GM19099 (cell line): ENCODE measurements around the gene MAST3.

Experiments used
- POLR2A ChIP-seq: IDR thresholded peaks from 3 replicates; pipeline ENCODE4 v1.6.1; 2011; ENCODE audit warnings: low read depth; ENCODE audit not compliant: insufficient read length; ENCODE audit errors: extremely low read depth

MAST3 gene

DNA sequence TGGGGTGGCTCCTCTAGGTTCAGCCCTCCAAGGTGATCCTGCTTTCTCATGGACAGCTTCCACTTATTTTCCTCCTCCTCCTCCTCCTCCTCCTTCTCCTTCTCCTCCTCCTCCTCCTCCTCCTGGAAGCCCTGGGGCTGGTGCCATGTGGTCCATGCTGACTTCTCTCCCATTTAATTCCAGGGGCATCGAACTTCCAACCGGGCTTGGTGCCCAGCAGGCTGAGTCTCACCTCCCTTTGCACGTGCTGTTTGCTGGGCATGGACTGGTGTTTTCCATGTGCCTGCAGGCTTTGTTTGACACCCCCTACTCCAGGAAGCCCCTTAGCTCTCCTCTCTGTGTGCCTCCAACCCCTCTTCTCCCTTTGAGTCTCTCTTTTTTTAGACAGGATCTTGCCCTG lies 3.7 kb downstream of the MAST3 start:
- TF ChIP-seq POLR2A, result no peak

DNA sequence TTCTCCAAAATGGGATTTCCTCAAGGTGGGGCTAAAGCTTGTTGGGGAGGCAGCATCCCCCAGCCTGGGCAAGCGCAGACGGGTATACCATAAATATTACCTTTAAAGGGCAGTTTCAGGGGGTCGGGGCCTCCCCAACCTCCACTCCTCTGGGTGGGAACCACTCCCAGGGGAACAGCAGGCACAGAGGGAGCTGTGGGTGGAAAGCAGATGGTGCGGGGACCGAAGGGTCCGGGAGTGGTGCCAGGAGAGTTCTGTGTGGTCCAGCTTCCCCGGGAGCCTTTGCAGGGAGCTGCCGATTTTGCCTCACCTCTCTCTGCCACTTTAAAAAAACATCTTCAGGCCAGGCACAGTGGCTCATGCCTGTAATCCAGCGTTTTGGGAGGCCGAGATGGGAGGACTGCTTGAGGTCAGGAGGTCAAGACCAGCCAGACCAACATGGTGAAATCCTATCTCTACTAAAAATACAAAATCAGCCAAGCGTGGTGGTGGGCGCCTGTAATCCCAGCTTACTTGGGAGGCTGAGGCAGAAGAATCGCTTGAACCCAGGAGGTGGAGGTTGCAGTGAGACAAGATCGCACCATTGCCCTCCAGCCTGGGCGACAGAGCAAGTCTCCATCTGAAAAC lies 5.5 kb downstream of the MAST3 start:
- TF ChIP-seq POLR2A, result no peak

DNA sequence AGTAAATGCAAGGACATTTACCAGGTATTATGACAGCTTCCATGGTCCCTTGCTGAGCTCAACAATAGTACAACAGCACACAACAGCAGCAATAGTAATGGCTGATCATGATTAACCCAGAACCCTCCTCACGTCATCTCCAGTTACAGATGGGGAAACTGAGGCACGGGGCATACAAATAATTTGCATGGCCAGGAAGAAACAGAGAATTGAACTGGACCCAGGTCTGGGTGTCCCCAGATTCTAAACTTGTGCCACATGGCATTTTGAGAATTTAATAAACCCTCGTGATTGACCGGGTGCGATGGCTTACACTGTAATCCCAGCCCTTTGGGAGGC lies 7.2 kb downstream of the MAST3 start:
- no peak for TF ChIP-seq POLR2A

DNA sequence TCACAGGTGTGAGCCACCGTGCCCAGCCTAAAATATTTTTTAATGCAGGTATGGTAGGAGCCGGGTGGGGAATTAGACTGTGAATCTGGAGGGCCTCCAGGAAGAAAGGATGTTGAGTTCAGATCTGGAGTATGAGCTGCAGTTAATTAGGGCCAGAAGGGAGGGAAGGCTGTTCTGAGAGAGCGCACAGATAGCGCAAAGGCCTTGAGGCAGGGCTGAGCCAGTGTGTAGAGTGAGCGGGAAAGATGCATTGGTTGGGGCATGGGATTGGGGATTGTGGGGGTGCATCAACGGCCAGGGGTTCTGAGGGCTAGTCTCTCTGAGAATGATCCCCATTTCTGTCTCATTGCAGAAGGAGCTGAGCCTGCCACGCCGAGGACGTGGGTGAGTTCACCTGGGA lies 9.7 kb downstream of the MAST3 start:
- no peak for TF ChIP-seq POLR2A

DNA sequence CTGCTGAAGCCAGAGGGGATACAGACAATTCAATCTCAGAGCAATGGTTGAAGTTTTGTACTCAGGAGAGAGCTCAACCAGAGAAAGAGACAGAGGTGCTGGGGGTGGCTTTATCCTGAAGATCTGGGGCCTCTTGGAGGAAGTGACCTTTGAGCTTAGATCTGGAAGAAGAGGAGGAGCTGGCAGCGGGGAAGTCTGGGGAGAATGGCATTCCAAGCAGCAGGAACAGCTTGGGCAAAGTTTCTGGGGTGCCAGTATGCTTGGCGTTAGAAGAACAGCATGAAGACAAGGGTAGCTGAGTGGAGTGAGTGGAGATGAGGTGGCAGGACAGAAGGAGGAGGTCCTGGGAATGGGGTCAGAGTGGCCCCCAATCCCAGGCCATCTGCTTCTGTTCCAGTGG lies 11.3 kb downstream of the MAST3 start:
- TF ChIP-seq POLR2A, result no peak

- no peak for TF ChIP-seq POLR2A
Observed at GRCh38 chr19:18109341-18109732, 11.8 kb downstream of the MAST3 start.

- TF ChIP-seq POLR2A, result no peak
Observed at GRCh38 chr19:18109733-18110608, 12.4 kb downstream of the MAST3 start.

GRCh38 chr19:18110609-18111232 lies 13.1 kb downstream of the MAST3 start:
- no peak for TF ChIP-seq POLR2A

DNA sequence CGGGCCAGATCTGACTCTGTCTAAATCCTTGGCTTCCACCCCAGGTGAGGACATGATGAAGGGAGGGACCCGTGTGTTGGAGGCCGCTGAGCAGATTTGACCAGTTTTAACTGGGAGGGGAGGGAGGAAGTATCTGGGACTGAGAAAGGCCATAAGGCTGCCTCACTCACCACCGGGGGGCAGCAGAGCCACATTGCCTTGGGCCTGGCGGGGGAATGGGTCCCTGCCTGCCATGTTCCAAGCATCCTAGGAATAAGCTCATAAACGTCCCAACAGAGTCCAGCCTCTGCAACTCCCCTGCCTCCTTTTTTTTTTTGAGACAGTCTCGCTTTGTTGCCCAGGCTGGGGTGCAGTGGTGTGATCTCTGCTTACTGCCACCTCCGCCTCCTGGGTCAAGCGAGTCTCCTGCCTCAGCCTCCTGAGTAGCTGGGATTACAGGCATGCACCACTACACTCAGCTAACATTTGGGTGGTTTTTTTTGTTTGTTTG lies 15.5 kb downstream of the MAST3 start:
- no peak for TF ChIP-seq POLR2A

DNA sequence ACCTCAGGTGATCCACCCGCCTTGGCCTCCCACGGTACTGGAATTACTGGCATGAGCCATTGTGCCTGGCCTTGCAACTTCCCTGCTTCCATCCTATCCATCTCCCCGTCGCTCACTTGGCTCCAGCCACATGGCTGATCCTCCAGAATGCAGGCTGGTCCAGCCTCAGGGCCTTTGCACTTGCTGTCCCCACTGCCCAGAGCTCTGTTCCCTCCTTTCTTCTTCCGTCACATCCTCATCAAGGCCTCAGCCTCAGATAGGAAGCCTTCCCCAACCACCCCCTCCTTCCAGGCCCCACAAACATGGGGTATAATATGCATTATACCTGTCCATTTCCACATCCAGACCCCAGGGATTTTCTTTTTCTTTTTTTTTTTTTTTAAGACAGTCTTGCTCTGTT lies 16.2 kb downstream of the MAST3 start:
- no peak for TF ChIP-seq POLR2A

DNA sequence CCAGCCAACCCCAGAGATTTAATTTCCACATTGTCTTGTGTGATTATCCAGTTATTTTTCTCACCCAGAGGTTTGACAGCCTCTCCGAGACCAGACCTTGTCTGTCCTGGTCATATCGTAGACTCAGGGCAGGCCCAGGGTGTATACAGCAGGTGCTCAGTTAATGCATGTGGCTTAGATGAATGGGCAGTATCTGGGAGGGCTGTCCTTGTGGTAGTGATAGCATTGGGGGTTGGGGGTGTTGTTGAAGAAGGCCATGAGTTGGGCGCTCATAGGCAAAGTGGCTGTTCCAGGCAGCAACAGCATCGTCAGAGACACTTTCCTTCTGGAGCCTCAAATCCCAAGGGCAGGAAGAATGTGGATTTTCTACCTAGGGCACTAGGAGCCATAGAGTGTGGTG lies 16.9 kb downstream of the MAST3 start:
- no peak for TF ChIP-seq POLR2A

DNA sequence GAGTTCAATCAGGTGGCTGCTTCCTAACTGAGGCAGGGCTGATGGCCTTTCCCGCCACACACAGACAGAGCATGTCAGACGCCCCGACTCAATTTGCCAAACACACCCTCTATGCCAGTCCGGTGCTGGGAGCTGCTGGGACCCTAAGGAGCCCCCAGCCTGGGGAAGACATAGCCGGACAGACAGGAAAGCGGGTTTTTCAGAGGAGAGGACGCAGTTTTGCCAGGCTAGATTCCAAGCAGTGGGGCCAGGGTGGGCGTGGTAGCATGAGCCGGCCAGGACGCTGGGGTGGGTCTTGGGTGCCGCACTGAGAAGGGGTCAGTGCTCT lies 19.8 kb downstream of the MAST3 start:
- no peak for TF ChIP-seq POLR2A

GRCh38 chr19:18117692-18118378 lies 20.3 kb downstream of the MAST3 start:
- TF ChIP-seq POLR2A, result no peak

DNA sequence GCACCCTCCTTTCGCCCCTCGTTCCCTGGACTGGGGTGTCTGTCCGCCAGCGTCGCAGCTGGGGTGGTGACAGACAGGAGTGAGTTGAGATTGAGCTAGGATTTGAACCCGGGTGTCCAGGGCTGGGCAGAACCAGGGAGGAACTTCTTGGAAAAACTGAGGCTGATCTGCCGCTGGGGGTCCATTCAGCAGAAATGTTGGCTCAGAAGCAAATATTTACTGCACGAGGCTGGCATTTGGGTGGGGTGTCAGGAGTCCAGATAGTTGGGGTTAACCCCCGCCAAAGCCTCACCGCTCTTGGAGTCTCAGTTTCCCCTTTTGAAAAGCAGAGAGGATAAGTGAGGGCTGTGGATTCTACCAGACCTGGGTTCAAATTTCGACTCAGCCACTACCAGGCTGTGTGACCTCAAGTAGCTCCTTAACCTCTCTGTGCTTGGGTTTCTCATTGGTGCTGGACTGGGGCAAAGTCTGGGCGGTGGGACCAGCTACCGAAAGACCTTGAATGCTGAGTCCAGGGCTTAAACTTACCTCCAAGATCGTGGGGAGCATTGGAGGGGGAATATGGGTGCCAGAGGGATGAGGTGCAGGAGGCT lies 20.9 kb downstream of the MAST3 start:
- TF ChIP-seq POLR2A, result no peak
